ENCODE results near the gene LRFN4. TPM values are rescaled to one million over a fixed set of nuclear protein-coding genes. Genes with fewer than 3 reads are reported as not detected.

The LRFN4 gene
- total RNA-seq, 2 donors from 2014 or later = 12.4 to 23.0 TPM

DNA sequence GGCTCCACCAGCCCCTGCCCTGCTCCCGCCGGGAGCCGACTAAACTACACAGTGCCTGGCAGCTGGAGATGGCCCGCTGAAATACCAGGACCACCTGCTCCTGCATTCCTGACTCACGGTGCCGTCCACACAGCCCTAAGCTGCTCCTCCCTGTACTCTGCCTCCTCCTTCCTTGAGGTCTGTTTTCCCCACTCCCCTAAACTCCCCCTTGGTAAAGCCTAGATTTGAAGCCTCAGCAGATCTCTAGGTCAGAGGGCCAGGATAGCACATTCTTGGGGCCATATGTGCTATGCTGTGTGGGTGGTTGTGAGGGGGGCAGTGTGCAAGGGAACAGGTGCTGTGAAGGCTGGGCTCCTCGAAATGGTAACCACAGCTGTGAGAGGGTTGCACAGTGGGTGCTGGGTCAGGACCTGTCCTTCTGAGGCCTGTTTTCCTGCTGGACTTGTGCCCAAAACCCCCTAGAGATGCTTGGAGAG lies 9.7 kb downstream of the LRFN4 start:
- Histone ChIP-seq H3K4me3 (no peak overlapping the region), H3K36me3 (peaks cover 3% of the 10 kb centered on the region), H3K27me3 (replicated peaks; ENCODE audit: insufficient read depth) (no peaks in the 10 kb centered on the region), H3K27ac (no peak overlapping the region), H3K9me3 (no peaks in the 10 kb centered on the region), H3K4me1 (ENCODE audit: control insufficient read depth in 1 of 2, low read depth in 2 of 2) (no peaks in the 10 kb centered on the region)
- TF ChIP-seq, protein P1, sequence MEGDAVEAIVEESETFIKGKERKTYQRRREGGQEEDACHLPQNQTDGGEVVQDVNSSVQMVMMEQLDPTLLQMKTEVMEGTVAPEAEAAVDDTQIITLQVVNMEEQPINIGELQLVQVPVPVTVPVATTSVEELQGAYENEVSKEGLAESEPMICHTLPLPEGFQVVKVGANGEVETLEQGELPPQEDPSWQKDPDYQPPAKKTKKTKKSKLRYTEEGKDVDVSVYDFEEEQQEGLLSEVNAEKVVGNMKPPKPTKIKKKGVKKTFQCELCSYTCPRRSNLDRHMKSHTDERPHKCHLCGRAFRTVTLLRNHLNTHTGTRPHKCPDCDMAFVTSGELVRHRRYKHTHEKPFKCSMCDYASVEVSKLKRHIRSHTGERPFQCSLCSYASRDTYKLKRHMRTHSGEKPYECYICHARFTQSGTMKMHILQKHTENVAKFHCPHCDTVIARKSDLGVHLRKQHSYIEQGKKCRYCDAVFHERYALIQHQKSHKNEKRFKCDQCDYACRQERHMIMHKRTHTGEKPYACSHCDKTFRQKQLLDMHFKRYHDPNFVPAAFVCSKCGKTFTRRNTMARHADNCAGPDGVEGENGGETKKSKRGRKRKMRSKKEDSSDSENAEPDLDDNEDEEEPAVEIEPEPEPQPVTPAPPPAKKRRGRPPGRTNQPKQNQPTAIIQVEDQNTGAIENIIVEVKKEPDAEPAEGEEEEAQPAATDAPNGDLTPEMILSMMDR (IDR thresholded peaks at IDR 0.05) = no peak
- ATAC-seq (ENCODE audit: insufficient number of reproducible peaks, low FRiP score, low read depth) (no peak), DNase-seq (ENCODE audit: low spot score) (no peak)

DNA sequence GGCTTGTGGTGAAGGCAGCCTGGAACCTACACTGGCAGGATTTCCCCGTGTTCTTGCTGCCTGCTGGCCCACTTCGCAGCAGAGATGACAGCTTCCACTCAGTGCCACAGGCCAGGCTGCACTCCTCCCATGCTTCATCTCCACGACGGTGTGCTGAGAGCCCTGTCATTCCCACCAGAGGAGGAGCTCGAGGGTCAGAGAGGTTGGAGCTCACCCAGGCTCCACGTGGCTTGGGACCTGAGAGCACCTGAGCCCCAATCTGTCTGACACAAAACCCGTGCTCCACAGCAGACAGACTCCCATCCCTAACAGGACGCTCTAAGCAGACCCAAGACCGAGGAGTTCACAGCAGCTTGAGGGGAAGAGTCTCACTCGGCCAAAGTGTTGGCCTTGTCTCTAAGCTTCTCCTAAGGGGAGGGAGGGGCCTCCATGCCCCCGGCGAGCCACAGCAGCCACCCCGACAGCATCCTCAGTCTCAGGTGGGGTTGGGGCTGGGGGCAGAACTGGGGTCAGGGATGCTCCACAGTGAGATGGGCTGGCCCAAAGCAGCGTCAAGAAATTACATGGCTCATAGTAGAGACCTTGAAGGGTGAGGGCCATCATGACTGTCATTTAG lies 10.7 kb downstream of the LRFN4 start:
- no peaks in the 10 kb centered on the region for H3K27me3 ChIP-seq (replicated peaks; ENCODE audit: insufficient read depth)
- TF ChIP-seq, protein P1 (IDR thresholded peaks at IDR 0.05) = no peak
- peaks cover 3% of the 10 kb centered on the region for H3K36me3 ChIP-seq
- no peaks in the 10 kb centered on the region for H3K4me1 ChIP-seq (ENCODE audit: control insufficient read depth in 1 of 2, low read depth in 2 of 2)
- ATAC-seq (ENCODE audit: insufficient number of reproducible peaks, low FRiP score, low read depth) = no peak
- no peak overlapping the region for H3K27ac ChIP-seq
- H3K4me3 ChIP-seq = no peak overlapping the region
- DNase-seq (ENCODE audit: low spot score) = no peak
- H3K9me3 ChIP-seq = no peaks in the 10 kb centered on the region

DNA sequence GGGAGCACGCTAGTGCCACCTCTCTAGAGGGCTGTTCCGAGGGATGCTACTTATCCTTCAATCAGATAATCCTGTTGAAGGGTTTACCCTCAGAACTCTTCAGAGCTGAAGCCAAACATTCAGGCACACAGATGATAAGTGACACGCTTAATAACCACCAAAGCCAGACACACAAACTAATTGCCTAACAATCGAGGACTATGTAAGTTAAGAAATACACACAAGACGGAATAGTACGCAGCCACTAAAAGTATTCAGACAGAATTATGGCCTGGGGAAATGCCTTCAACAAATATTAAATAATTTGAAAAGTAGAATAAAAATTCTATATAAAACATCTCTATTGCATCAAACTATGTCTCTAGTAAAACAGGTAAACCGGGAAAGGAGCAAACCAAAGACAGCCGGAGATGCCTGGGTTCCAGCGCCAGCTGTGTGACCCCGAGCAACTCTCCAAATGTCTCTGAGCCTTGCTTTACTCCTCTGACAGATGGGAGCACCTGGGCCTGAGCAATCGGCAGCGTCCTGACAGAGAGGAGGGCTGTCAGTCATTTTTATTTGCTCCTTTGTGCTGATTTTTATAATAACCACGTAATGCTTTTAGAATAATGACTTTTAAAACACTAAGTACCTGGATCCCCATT lies 11.3 kb downstream of the LRFN4 start:
- Histone ChIP-seq H3K27me3 (replicated peaks; ENCODE audit: insufficient read depth) (no peaks in the 10 kb centered on the region), H3K9me3 (no peaks in the 10 kb centered on the region), H3K4me3 (no peak overlapping the region), H3K4me1 (ENCODE audit: control insufficient read depth in 1 of 2, low read depth in 2 of 2) (no peaks in the 10 kb centered on the region), H3K27ac (no peak overlapping the region), H3K36me3 (peaks cover 3% of the 10 kb centered on the region)
- ATAC-seq (ENCODE audit: insufficient number of reproducible peaks, low FRiP score, low read depth) (no peak), DNase-seq (ENCODE audit: low spot score) (no peak)
- TF ChIP-seq, protein P1 (IDR thresholded peaks at IDR 0.05) = no peak

DNA sequence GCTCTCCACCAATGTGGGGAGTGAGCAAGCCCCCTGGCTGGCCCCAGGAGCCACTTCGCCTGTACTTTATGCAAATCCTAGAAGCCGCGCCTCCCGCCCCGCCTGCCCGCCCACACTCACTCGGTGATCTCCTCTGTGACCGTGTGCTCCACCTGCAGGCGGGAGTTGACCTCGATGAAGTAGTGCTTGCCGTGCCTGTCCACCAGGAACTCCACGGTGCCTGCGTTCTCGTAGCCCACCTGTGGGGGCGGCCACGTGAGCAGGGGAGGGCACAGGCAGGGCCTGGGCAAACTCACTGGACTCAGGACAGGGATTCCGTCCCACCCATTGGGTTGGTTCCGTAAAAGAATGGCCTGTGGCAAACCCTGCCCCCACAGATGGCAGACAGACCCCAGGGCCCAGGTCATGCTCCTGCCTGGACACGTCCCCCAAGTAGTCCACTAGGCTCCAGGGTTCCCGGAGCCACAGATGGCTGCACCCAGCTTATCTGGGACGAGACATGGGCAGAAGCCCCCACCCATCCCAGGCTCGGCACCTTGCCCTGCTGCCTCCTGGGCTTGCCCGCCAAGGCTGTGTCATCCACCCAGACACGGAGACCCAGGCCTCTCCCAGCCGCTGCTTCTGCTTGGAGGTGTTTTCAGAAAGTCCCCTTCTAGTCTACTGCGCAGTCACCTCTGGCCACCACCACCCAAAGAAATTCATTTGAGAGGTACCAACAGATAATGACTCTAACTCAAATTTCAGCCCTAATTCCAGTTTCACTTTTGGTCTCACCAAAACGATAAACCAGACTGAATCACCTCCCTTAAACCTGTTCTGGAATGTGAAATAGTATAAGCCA lies 12.1 kb downstream of the LRFN4 start:
- TF ChIP-seq, protein P1 (IDR thresholded peaks at IDR 0.05) = no peak
- Histone ChIP-seq H3K27ac (no peak overlapping the region), H3K9me3 (no peaks in the 10 kb centered on the region), H3K27me3 (replicated peaks; ENCODE audit: insufficient read depth) (no peaks in the 10 kb centered on the region), H3K36me3 (peaks cover 3% of the 10 kb centered on the region), H3K4me3 (no peak overlapping the region), H3K4me1 (ENCODE audit: control insufficient read depth in 1 of 2, low read depth in 2 of 2) (no peaks in the 10 kb centered on the region)
- ATAC-seq (ENCODE audit: insufficient number of reproducible peaks, low FRiP score, low read depth) (no peak), DNase-seq (ENCODE audit: low spot score) (no peak)

DNA sequence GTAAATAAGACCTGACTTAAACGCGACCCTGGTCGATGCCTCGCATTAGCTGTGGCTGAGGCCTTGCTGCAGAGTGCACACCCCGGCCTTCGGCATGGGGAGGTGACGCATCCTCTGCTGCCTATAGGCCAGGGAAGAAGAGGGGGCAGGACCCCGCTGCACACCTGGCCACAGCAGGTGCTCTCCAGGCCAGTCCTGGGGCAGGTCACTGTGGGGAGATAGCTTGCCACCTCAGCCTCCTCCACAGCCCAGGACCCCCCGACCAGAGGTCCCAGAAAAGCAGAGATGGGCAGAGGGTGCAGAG lies 12.7 kb downstream of the LRFN4 start:
- H3K27me3 ChIP-seq (replicated peaks; ENCODE audit: insufficient read depth) = no peaks in the 10 kb centered on the region
- no peak for DNase-seq (ENCODE audit: low spot score)
- H3K36me3 ChIP-seq = peaks cover 3% of the 10 kb centered on the region
- TF ChIP-seq, protein P1 (IDR thresholded peaks at IDR 0.05) = no peak
- no peaks in the 10 kb centered on the region for H3K9me3 ChIP-seq
- no peak overlapping the region for H3K27ac ChIP-seq
- no peaks in the 10 kb centered on the region for H3K4me1 ChIP-seq (ENCODE audit: control insufficient read depth in 1 of 2, low read depth in 2 of 2)
- H3K4me3 ChIP-seq = no peak overlapping the region
- ATAC-seq (ENCODE audit: insufficient number of reproducible peaks, low FRiP score, low read depth) = no peak
